T-helper 22 cell (primary cell): ENCODE measurements around the gene KANTR.
"Not testable (repeated sequence)": the region's sequence is repeated elsewhere in the genome, so short reads cannot be mapped to it uniquely, and the experiment has no call there.

Experiments
- DNase-seq: peaks from one replicate; pipeline ENCODE4 v3.0.0-alpha.2; 2020; ENCODE audit warnings: low read depth

KANTR gene

GRCh38 chrX:53128097-53128749, 34.3 kb downstream of the KANTR start:
- DNase-seq = no peak

DNA sequence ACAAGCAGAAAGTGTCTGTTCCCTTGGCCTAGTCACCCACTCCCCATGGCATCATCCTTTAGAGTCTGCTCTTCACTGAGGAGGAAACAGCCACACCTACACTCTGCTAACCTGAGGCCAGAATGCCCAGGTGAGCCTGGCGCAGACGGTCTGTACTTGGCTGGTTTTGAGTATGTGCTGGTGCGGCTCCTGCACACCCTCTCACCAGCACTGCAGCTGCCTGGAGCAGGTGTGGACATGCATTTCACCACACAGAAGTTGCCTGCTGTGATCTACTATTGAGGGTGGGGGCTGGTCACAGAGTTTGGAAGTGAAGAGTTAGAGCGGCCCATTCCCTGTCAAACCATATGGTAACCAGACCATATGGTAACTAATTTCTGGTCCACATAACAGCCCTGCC, 39.5 kb downstream of the KANTR start:
- no peak for DNase-seq

DNA sequence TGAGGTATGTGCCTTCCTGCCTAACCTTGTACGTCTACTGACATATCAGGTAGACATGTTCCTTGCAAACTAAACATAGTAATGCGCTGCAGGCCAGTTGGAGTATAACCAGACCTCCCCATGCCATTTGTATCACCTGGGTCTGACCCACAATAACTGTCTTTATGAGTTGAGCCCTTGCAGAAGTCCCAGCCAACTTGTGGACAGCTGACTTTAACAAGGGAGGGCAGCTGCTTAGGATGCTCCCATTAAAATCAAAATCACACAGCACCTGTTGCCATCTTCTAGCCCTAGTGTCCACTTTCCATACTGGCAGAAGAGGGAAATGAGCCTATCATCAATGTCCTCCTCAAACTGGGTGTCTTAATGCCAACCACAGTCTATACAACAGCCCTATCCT, 41.6 kb downstream of the KANTR start:
- DNase-seq = no peak

DNA sequence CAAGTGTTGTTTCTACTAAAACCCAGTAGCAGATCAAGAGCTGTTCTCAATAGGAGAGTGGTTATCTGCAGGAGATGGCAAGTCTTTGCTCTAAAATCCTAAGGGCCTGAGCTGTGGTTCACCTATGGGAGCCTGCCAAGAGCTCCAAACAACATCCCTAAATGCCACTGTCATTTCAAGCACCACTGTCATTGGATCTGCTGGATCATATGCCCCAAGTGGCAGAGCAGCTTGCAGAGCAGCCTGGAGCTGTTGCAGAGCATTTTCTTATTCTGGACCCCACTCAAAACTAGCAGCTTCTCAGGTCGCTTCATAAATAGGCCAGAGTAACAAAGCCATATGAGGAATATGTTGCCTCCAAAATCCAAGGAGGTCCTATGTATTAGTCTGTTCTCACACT, 59.6 kb downstream of the KANTR start:
- DNase-seq = no peak

GRCh38 chrX:53155512-53156206, 61.7 kb downstream of the KANTR start:
- DNase-seq = no peak

- DNase-seq = no peak
Measured at GRCh38 chrX:53156207-53156596, 62.3 kb downstream of the KANTR start.

DNA sequence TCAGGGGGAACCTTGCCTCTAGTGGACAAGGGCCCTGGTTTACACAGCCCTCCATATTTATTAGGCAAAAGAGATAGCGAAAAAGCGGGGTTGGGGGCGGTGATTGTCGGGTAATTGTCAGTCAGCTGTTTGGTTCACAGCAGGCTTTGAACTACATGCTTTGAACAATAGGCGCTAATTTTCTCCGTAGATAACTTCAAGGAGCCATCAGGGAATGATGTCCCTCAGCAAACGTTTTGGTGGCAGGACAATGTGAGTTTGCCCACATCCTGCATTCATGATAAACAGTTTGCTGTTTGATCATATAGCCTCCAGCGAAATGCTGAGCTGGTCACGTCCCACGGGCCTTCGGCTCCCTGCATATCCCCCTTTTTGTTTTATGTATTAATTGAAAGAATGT, 65.2 kb downstream of the KANTR start:
- no peak for DNase-seq

- DNase-seq = no peak
Measured at GRCh38 chrX:53160297-53160983, 66.5 kb downstream of the KANTR start.

DNA sequence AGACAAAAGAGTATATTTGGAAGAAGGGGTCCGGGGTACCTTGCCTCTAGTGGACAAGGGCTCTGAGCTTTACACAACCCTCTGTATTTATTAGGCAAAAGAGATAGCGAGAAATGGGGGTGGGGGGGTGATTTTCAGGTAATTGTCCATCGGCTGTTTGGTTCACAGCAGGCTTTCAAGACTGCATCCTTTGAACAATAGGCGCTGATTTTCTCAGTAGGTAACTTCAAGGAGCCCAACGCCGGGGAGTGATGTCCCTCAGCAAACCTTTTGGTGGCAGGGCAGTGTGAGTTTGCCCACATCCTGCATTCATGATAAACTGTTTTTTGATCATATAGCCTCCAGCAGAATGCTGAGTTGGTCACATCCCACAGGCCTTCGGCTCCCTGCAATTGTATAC, 69.5 kb downstream of the KANTR start:
- no peak for DNase-seq

DNA sequence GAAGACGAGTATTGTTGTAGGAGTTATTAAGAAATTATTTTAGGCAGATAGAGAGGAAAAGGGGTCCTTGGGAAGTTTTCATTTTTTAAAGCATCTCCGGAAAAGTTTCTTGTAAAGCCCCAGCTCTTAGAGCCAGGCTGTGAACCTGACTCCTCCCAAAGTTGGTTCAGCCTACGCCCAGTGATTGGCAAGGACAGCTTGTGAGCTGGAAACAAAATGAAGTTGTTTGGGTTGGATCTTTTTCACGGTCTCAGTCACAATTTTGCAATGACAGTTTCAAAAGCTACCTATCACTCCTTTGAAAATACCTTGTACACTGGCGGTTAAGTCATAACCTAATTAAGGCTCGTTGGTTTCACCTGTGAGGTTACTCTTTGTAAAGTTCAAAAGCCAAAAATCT, 70.6 kb downstream of the KANTR start:
- not testable (repeated sequence) for DNase-seq

- no peak for DNase-seq
Measured at GRCh38 chrX:53166103-53166502, 72.2 kb downstream of the KANTR start.

- no peak for DNase-seq
Measured at GRCh38 chrX:53171356-53171755, 77.4 kb downstream of the KANTR start.
